Ishikawa (cell line): ENCODE results near the gene MMP14.

Experiments
- CEBPB ChIP-seq: IDR thresholded peaks from 2 replicates; pipeline ENCODE4 v1.6.1; 2012
- CREB1 ChIP-seq: IDR thresholded peaks from 2 replicates; pipeline ENCODE4 v1.6.1; 2012; ENCODE audit warnings: low read depth
- EGR1 ChIP-seq: IDR thresholded peaks from 2 replicates; pipeline ENCODE4 v1.6.1; 2012
- FOXM1 ChIP-seq: IDR thresholded peaks from 2 replicates; pipeline ENCODE4 v1.6.1; 2012; ENCODE audit warnings: low read depth, borderline replicate concordance
- REST ChIP-seq: IDR thresholded peaks from 2 replicates; pipeline ENCODE4 v1.6.1; 2012; ENCODE audit warnings: low read depth, mild to moderate bottlenecking
- TAF1 ChIP-seq: IDR thresholded peaks from 2 replicates; pipeline ENCODE4 v1.6.1; 2012; ENCODE audit warnings: low read depth, mild to moderate bottlenecking
- YY1 ChIP-seq: IDR thresholded peaks from 2 replicates; pipeline ENCODE4 v1.6.1; 2012; ENCODE audit warnings: low read depth

GRCh38 chr14:22845103-22845394 is 8.7 kb downstream of the MMP14 start:
- TF ChIP-seq TAF1 (no peak), FOXM1 (no peak), REST (no peak), CEBPB (no peak), CREB1 (no peak), YY1 (no peak), EGR1 (no peak)
